T-cell (primary cell): Measurements from ENCODE around the gene IL20. TPM values are rescaled to one million over a fixed set of nuclear protein-coding genes. Genes with fewer than 3 reads are reported as not detected.

Source experiments
- ATAC-seq, 4 experiments: fragments of 200-7000 bp in 3 of 4; fragments of 150-1000 bp in 1 of 4; cut with Tn5 transposase; replicated peaks in 1 of 4; 1 replicate in 3 of 4; 2 replicates in 1 of 4; pipeline ENCODE4 v1.10.0; 2021; ENCODE audit warnings: moderate library complexity in 3 of 4, mild to moderate bottlenecking in 2 of 4, moderate number of reproducible peaks in 1 of 4
- CTCF ChIA-PET, 2 donors: fragments of 300-600 bp; sonication (Branson Sonifier 250); formaldehyde crosslinking; loops; one replicate each; lab custom pipeline; 2022; ENCODE audit warnings: antibody characterized with exemption in 2 of 2; lab: Charles Lee
- POLR2A ChIA-PET, 2 donors: fragments of 300-600 bp; sonication (Branson Sonifier 250); formaldehyde crosslinking; loops; one replicate each; lab custom pipeline; 2022; ENCODE audit warnings: antibody characterized with exemption in 2 of 2; lab: Charles Lee
- DNase-seq, 35 experiments: peaks; one replicate each; pipeline versions ENCODE4 v3.0.0 to v3.0.0-alpha.2; 2013 to 2023
- H3K27ac ChIP-seq: one replicate; pipeline ENCODE4 v1.5.1; 2013; ENCODE audit warnings: low read length
- H3K27me3 ChIP-seq, 2 experiments: replicated peaks in 1 of 2; 1 replicate in 1 of 2; 2 replicates in 1 of 2; pipeline versions ENCODE4 v1.6.1 to v1.7.0; 2013; ENCODE audit warnings: low read length in 1 of 2, mixed read lengths in 1 of 2; ENCODE audit not compliant: control insufficient read depth in 2 of 2, insufficient read depth in 2 of 2; ENCODE audit errors: extremely low read depth in 1 of 2
- H3K36me3 ChIP-seq, 2 donors: 1 replicate in 1 of 2; 2 replicates in 1 of 2; pipeline versions ENCODE4 v1.6.1 to v1.7.0; 2013; ENCODE audit warnings: low read length in 1 of 2; ENCODE audit not compliant: control insufficient read depth in 2 of 2, insufficient read depth in 1 of 2; ENCODE audit errors: extremely low read depth in 1 of 2
- H3K4me1 ChIP-seq, 2 experiments: 1 replicate in 1 of 2; 2 replicates in 1 of 2; pipeline versions ENCODE4 v1.6.1 to v1.7.0; 2013; ENCODE audit warnings: low read length in 2 of 2, mixed read lengths in 1 of 2; ENCODE audit not compliant: insufficient read depth in 2 of 2, control insufficient read depth in 1 of 2; ENCODE audit errors: extremely low read depth in 1 of 2
- H3K4me3 ChIP-seq, 2 donors: 1 replicate in 1 of 2; 2 replicates in 1 of 2; pipeline versions ENCODE4 v1.5.1 to v1.7.0; 2013; ENCODE audit warnings: mild to moderate bottlenecking in 2 of 2, low read length in 1 of 2, moderate library complexity in 1 of 2; ENCODE audit not compliant: control insufficient read depth in 1 of 2; ENCODE audit errors: extremely low read depth in 1 of 2
- H3K9me3 ChIP-seq: 2 replicates; pipeline ENCODE4 v1.7.0; 2013
- H3K27ac Mint-ChIP-seq, 2 donors: one replicate each; pipeline ENCODE4 v1.8.0; 2020 to 2021; ENCODE audit warnings: mild to moderate bottlenecking in 2 of 2, mixed read lengths in 2 of 2
- H3K27me3 Mint-ChIP-seq, 2 donors: one replicate each; pipeline ENCODE4 v1.8.0; 2021 to 2022; ENCODE audit warnings: mixed read lengths in 2 of 2
- H3K36me3 Mint-ChIP-seq: one replicate; pipeline ENCODE4 v1.8.0; 2021; ENCODE audit warnings: mixed read lengths
- H3K4me1 Mint-ChIP-seq, 3 donors: one replicate each; pipeline ENCODE4 v1.8.0; 2020 to 2022; ENCODE audit warnings: mixed read lengths in 3 of 3, mild to moderate bottlenecking in 1 of 3
- H3K4me3 Mint-ChIP-seq, 3 donors: one replicate each; pipeline ENCODE4 v1.8.0; 2020 to 2022; ENCODE audit warnings: mild to moderate bottlenecking in 3 of 3, mixed read lengths in 3 of 3, moderate library complexity in 3 of 3
- H3K9me3 Mint-ChIP-seq, 3 donors: one replicate each; pipeline ENCODE4 v1.8.0; 2020 to 2022; ENCODE audit warnings: mixed read lengths in 3 of 3
- WGBS: methylation state at CpG from one replicate; pipeline ENCODE4 v1.1.5; 2013; ENCODE audit warnings: missing lambda C conversion rate; ENCODE audit not compliant: insufficient coverage; 5-methylcytosine and 5-hydroxymethylcytosine counted together
- total RNA-seq, 35 experiments: library from RNA in 6 of 35; stranded (reverse) in 6 of 35; fragments of 120-200 nt in 1 of 35; gene quantifications; one replicate each; pipeline versions ENCODE4 v1.2.1 to v1.2.4 and lab custom pipeline; 2013 to 2026

IL20 gene
- total RNA-seq, 5 donors from 2014 or later (not counting 1 experiment from before 2014, with no cell fraction given): not detected

GRCh38 chr1:206836111-206836510 is 29.3 kb upstream of the IL20 start:
- no peaks in the 10 kb centered on the region for H3K9me3 ChIP-seq
- ChIA-PET POLR2A (interaction anchor here in 1 of 2 donors (0.6 kb wide), 1 partner anchor 19 kb away, joined by 3 read pairs; no protein-coding TSS in a partner anchor), CTCF (interaction anchor here in 1 of 2 donors (0.6 kb wide), 1 partner anchor 18 kb away, joined by 3 read pairs; no protein-coding TSS in a partner anchor)
- no peak for ATAC-seq
- peaks cover 0 to 4% of the 10 kb centered on the region in 2 experiments for H3K27me3 ChIP-seq
- WGBS: no CpG with 5 or more reads among the region's 2 CpGs
- no peaks in the 10 kb centered on the region for H3K36me3 ChIP-seq
- no peak overlapping the region for H3K27ac ChIP-seq
- H3K4me3 ChIP-seq: no peak overlapping the region
- Mint-ChIP-seq H3K27me3 (peaks cover 0 to 5% of the 10 kb centered on the region in 2 donors), H3K4me1 (peaks cover 9 to 17% (median 9%) of the 10 kb centered on the region in 3 donors), H3K9me3 (no peaks in the 10 kb centered on the region), H3K4me3 (no peak overlapping the region), H3K27ac (no peak overlapping the region), H3K36me3 (no peaks in the 10 kb centered on the region)
- DNase-seq: no peak
- H3K4me1 ChIP-seq: peaks cover 0 to 4% of the 10 kb centered on the region in 2 experiments

GRCh38 chr1:206839006-206839560 is 26.3 kb upstream of the IL20 start:
- CTCF ChIA-PET: no interaction called here
- WGBS: 88% methylated on average over 2 of the region's 4 CpGs
- Histone ChIP-seq H3K27me3 (peaks cover 0 to 4% of the 10 kb centered on the region in 2 experiments), H3K36me3 (no peaks in the 10 kb centered on the region), H3K27ac (no peak overlapping the region), H3K9me3 (no peaks in the 10 kb centered on the region), H3K4me1 (no peaks in the 10 kb centered on the region), H3K4me3 (no peak overlapping the region)
- no peaks in the 10 kb centered on the region for H3K36me3 Mint-ChIP-seq
- no peak for DNase-seq
- no peaks in the 10 kb centered on the region for H3K4me1 Mint-ChIP-seq
- ATAC-seq: no peak
- H3K27ac Mint-ChIP-seq: no peak overlapping the region
- POLR2A ChIA-PET: no interaction called here
- no peaks in the 10 kb centered on the region for H3K9me3 Mint-ChIP-seq
- peaks cover 0 to 2% of the 10 kb centered on the region in 2 donors for H3K27me3 Mint-ChIP-seq
- H3K4me3 Mint-ChIP-seq: no peak overlapping the region

DNA sequence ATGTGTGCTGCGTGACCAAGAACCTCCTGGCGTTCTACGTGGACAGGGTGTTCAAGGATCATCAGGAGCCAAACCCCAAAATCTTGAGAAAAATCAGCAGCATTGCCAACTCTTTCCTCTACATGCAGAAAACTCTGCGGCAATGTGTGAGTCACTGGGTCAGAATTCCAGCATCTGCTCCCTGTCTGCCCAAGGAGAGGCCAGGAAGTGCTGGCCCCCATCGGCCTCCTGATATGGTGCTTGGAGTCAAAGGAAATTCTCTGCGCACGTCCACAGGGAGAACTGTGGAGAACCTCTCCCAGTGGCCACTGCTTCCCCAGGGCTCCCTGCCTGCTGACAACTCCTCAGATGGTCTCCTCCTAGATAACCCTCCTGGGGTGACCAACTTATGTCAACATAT is 25.6 kb upstream of the IL20 start:
- H3K4me1 ChIP-seq: no peaks in the 10 kb centered on the region
- no peaks in the 10 kb centered on the region for H3K36me3 ChIP-seq
- 100% methylated on average over 6 of the region's 7 CpGs for WGBS
- Mint-ChIP-seq H3K4me3 (no peak overlapping the region), H3K4me1 (no peaks in the 10 kb centered on the region), H3K9me3 (no peaks in the 10 kb centered on the region), H3K36me3 (no peaks in the 10 kb centered on the region), H3K27me3 (no peaks in the 10 kb centered on the region), H3K27ac (no peak overlapping the region)
- POLR2A ChIA-PET: no interaction called here
- CTCF ChIA-PET: no interaction called here
- DNase-seq: no peak
- H3K9me3 ChIP-seq: no peaks in the 10 kb centered on the region
- ATAC-seq: no peak
- no peak overlapping the region for H3K27ac ChIP-seq
- peaks cover 0 to 4% of the 10 kb centered on the region in 2 experiments for H3K27me3 ChIP-seq
- no peak overlapping the region for H3K4me3 ChIP-seq

DNA sequence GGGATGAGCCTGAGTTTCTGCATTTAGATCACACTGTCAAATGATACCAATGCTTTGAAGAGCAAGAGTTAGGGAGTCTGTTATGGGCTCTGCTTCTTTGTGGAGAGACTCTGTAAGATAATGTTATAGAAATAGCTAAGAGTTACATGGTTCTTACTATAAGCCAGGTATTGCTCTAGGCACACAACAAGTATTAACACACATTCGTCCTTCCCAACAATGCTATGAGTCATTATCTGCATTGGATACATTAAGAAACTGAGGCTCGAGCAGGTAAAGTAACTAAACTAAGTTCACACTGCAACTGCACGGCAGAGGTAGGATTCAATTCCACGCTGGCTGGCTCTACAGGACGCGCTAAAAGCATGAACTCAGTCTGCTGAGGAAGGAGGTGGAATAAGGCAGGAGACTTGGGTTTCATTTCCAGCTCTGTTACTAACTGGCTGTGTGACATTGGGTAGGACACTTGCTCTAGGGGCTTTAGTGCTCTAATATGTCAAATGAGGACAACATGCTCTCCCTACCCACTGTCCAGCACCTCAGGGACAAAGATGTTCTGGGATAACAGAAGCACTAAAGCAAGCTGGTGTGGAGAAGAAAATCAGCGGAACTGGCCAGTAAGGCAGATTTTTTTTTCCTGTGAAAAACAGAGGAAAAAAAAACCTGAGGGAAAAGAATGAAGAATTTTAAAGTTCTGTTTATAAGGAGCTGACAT is 23.7 kb upstream of the IL20 start:
- no peaks in the 10 kb centered on the region for H3K36me3 Mint-ChIP-seq
- H3K36me3 ChIP-seq: no peaks in the 10 kb centered on the region
- no peak overlapping the region for H3K4me3 ChIP-seq
- ChIA-PET CTCF (interaction anchor here in 1 of 2 donors (0.6 kb wide), 1 partner anchor 56 kb away, joined by 4 read pairs; no protein-coding TSS in a partner anchor), POLR2A (interaction anchor here in 1 of 2 donors (0.5 kb wide), 1 partner anchor 177 kb away, joined by 3 read pairs; no protein-coding TSS in a partner anchor)
- no peak overlapping the region for H3K27ac Mint-ChIP-seq
- 96% methylated on average over 4 of the region's 7 CpGs for WGBS
- H3K27me3 Mint-ChIP-seq: no peaks in the 10 kb centered on the region
- H3K4me3 Mint-ChIP-seq: no peak overlapping the region
- no peaks in the 10 kb centered on the region for H3K9me3 Mint-ChIP-seq
- DNase-seq: no peak
- no peak for ATAC-seq
- H3K27ac ChIP-seq: no peak overlapping the region
- H3K27me3 ChIP-seq: peaks cover 0 to 2% of the 10 kb centered on the region in 2 experiments
- no peaks in the 10 kb centered on the region for H3K9me3 ChIP-seq
- no peaks in the 10 kb centered on the region for H3K4me1 Mint-ChIP-seq
- H3K4me1 ChIP-seq: no peaks in the 10 kb centered on the region

DNA sequence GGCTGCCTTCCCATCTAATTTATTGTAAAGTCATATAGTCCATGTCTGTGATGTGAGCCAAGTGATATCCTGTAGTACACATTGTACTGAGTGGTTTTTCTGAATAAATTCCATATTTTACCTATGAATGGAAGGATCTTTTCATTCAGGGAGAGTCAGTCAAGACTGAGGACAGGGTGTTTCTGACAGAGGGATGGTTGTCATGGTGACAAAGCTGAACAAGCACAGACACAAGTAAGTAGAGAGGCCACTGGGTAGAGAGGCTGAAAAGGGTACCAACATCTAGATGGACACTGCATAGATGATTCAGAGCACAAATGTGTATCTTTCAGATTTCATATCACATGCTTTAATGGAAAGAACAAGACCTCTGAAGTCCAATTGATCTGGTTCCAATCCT is 22.6 kb upstream of the IL20 start:
- Mint-ChIP-seq H3K4me1 (no peaks in the 10 kb centered on the region), H3K9me3 (no peaks in the 10 kb centered on the region), H3K27me3 (no peaks in the 10 kb centered on the region), H3K4me3 (no peak overlapping the region), H3K27ac (no peak overlapping the region), H3K36me3 (no peaks in the 10 kb centered on the region)
- ATAC-seq (no peak), DNase-seq (no peak)
- H3K4me1 ChIP-seq: no peaks in the 10 kb centered on the region
- no peak overlapping the region for H3K27ac ChIP-seq
- no peak overlapping the region for H3K4me3 ChIP-seq
- H3K36me3 ChIP-seq: no peaks in the 10 kb centered on the region
- ChIA-PET CTCF (no interaction called here), POLR2A (no interaction called here)
- H3K27me3 ChIP-seq: no peaks in the 10 kb centered on the region
- H3K9me3 ChIP-seq: no peaks in the 10 kb centered on the region

DNA sequence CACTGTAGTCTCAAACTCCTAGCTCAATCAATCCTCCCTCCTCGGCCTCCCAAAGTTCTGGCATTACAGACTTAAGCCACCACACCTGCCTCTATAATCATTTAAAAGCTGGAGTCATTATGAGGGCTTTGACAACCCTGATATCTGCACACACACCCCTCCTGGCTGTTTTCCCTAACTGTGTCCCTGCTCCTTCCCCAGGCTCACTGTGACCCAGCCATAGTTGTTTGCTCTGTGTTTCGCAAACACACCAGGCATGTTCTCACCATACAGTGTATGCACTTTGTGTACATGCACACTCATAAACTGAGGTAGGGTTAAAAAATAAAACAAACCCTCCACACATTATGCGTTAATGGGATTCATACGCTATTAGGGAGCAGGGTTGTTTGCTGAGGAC is 21.8 kb upstream of the IL20 start:
- ChIA-PET CTCF (no interaction called here), POLR2A (no interaction called here)
- no peaks in the 10 kb centered on the region for H3K27me3 ChIP-seq
- Mint-ChIP-seq H3K27me3 (peaks cover 0 to 3% of the 10 kb centered on the region in 2 donors), H3K36me3 (no peaks in the 10 kb centered on the region), H3K27ac (no peak overlapping the region), H3K4me3 (no peak overlapping the region), H3K9me3 (no peaks in the 10 kb centered on the region), H3K4me1 (no peaks in the 10 kb centered on the region)
- no peak overlapping the region for H3K27ac ChIP-seq
- ATAC-seq (no peak), DNase-seq (no peak)
- WGBS: no CpG with 5 or more reads among the region's 4 CpGs
- H3K9me3 ChIP-seq: no peaks in the 10 kb centered on the region
- H3K4me1 ChIP-seq: no peaks in the 10 kb centered on the region
- H3K36me3 ChIP-seq: no peaks in the 10 kb centered on the region
- H3K4me3 ChIP-seq: no peak overlapping the region
